ENCODE measurements around the gene REPIN1.

DNA sequence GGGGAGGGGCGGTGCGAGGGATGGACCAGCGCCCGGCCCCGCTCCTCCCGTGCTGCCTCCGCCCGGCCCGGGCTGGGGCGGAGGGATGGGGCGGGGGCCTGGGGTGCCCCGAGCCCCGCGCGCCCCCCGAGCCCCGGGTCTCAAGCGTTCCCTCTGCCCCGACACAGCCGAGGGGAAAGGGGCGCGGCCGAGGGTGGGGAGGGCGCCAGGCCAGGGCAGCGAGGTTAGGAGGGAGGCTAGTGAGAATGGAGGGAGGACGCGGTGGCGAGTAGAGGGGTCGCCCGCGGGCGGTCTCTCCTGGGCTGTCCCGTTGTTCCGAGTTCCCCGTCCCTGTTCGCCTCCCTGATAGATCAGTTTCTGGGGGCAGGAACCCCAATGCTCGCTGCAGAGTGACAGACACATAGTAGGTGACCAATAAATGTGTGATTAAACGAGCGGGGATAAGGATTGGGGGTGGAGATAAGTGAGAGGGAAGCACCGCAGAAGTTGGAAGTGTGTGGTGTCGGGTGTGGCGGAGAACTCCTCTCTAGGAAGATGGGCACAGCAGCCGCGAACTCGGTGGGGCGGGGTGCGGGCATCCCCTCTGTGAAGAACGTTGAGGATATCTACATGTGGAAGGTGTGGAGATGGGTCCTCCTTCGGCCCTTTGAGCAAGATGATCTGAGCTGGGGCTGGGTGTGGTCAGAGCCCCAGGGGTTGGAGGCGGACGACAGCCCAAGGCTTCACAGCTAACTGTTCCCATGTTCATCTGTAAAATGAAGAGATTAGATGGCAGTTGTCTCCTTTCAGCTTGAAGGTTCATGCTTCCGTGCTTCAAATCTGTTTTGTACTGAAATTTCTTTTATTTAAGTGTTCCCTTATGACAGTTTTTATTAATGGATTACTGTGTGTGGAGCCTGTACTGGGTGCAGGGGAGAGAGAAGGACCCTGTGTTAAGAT is 11.1 kb downstream of the REPIN1 start:
- TF ChIP-seq, protein P1, sequence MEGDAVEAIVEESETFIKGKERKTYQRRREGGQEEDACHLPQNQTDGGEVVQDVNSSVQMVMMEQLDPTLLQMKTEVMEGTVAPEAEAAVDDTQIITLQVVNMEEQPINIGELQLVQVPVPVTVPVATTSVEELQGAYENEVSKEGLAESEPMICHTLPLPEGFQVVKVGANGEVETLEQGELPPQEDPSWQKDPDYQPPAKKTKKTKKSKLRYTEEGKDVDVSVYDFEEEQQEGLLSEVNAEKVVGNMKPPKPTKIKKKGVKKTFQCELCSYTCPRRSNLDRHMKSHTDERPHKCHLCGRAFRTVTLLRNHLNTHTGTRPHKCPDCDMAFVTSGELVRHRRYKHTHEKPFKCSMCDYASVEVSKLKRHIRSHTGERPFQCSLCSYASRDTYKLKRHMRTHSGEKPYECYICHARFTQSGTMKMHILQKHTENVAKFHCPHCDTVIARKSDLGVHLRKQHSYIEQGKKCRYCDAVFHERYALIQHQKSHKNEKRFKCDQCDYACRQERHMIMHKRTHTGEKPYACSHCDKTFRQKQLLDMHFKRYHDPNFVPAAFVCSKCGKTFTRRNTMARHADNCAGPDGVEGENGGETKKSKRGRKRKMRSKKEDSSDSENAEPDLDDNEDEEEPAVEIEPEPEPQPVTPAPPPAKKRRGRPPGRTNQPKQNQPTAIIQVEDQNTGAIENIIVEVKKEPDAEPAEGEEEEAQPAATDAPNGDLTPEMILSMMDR (IDR thresholded peaks at IDR 0.05) = no peak
- no peak for TF ChIP-seq EZH2 (IDR thresholded peaks at IDR 0.05; ENCODE audit: borderline replicate concordance, insufficient read depth, low read depth, low read length, poor library complexity, severe bottlenecking)
